GM12878 (cell line): ENCODE data around the gene KCNC1. TPM values are rescaled to one million over a fixed set of nuclear protein-coding genes. Genes with fewer than 3 reads are reported as not detected.

Experiments
- ATAC-seq: fragments of 200-7000 bp; cut with Tn5 transposase; 3 replicates; pipeline ENCODE4 v1.9.1; 2020; ENCODE audit warnings: mild to moderate bottlenecking, moderate library complexity
- BruUV-seq: library from RNA; stranded (reverse); fragments of 400-500 nt; replicated peaks from 2 replicates; lab custom pipeline; 2021; lab: Mats Ljungman, UMichigan
- CTCF ChIA-PET: fragments of 300-600 bp; sonication (Branson Sonifier 250); formaldehyde crosslinking; extraction: SDS; loops from one replicate; lab custom pipeline; 2021; ENCODE audit warnings: inconsistent platforms; lab: Yijun Ruan, JAX
- POLR2A ChIA-PET: fragments of 350-600 bp; formaldehyde crosslinking; extraction: SDS; loops from one replicate; lab custom pipeline; 2021; ENCODE audit warnings: inconsistent platforms; lab: Charles Lee
- RAD21 ChIA-PET: fragments of 300-600 bp; sonication (Branson Sonifier 250); formaldehyde crosslinking; loops from one replicate; lab custom pipeline; 2023; ENCODE audit warnings: antibody characterized with exemption; ENCODE audit not compliant: unreplicated experiment; lab: Charles Lee
- SMC1A ChIA-PET: fragments of 300-600 bp; sonication (Branson Sonifier 250); formaldehyde crosslinking; loops from one replicate; lab custom pipeline; 2023; ENCODE audit not compliant: unreplicated experiment, uncharacterized antibody; lab: Charles Lee
- DNase-seq: peaks from one replicate; pipeline ENCODE4 v3.0.0-alpha.2; 2011; ENCODE audit warnings: low read depth, low spot score
- FAIRE-seq: peaks from 3 replicates; lab custom pipeline; 2011; peaks lifted over from hg19 to GRCh38; lab: Jason Lieb, UNC
- H2AFZ ChIP-seq: 2 replicates; pipeline ENCODE4 v1.6.0; 2011; ENCODE audit warnings: low read depth, low read length, control low read depth; ENCODE audit not compliant: control insufficient read depth
- H3K27ac ChIP-seq: 2 replicates; pipeline ENCODE4 v1.5.1; 2011; ENCODE audit warnings: control low read depth; ENCODE audit not compliant: control insufficient read depth, insufficient read depth
- H3K27me3 ChIP-seq, 2 experiments: replicated peaks in 1 of 2; 2 replicates each; pipeline versions ENCODE4 v1.6.0 to v1.6.1; 2011; ENCODE audit warnings: low read length in 1 of 2; ENCODE audit not compliant: control insufficient read depth in 2 of 2, insufficient read depth in 2 of 2
- H3K36me3 ChIP-seq, 2 experiments: 2 replicates each; pipeline ENCODE4 v1.5.1; 2011; ENCODE audit warnings: low read length in 1 of 2; ENCODE audit not compliant: control insufficient read depth in 2 of 2, insufficient read depth in 2 of 2
- H3K4me1 ChIP-seq: 2 replicates; pipeline ENCODE4 v1.6.1; 2011; ENCODE audit warnings: mild to moderate bottlenecking, low read length, moderate library complexity, mixed read lengths; ENCODE audit not compliant: control insufficient read depth, insufficient read depth
- H3K4me2 ChIP-seq: 2 replicates; pipeline ENCODE4 v1.6.0; 2011; ENCODE audit warnings: control low read depth; ENCODE audit not compliant: control insufficient read depth, insufficient read depth
- H3K4me3 ChIP-seq: fragments of 200-600 bp; sonication (generic); 2 replicates; pipeline ENCODE4 v1.5.1; 2016
- H3K79me2 ChIP-seq: 2 replicates; pipeline ENCODE4 v1.6.0; 2011; ENCODE audit warnings: low read length; ENCODE audit not compliant: control insufficient read depth, insufficient read depth
- H3K9ac ChIP-seq: 2 replicates; pipeline ENCODE4 v1.8.0; 2011; ENCODE audit warnings: low read length, control low read depth, mixed read lengths; ENCODE audit not compliant: control insufficient read depth, insufficient read depth
- H3K9me3 ChIP-seq: replicated peaks from 3 replicates; pipeline ENCODE4 v1.5.1; 2011; ENCODE audit warnings: mild to moderate bottlenecking, low read length; ENCODE audit not compliant: control insufficient read depth, insufficient read depth
- H4K20me1 ChIP-seq: 2 replicates; pipeline ENCODE4 v1.6.0; 2011; ENCODE audit not compliant: control insufficient read depth, insufficient read depth
- CEBPB ChIP-seq, 2 experiments: fragments of 150-350 bp in 1 of 2; IDR thresholded peaks; 2 replicates each; pipeline ENCODE4 v1.6.1; 2012 to 2014; ENCODE audit warnings: low read depth in 2 of 2, low read length in 2 of 2, borderline replicate concordance in 1 of 2, inconsistent platforms in 1 of 2
- IKZF1 ChIP-seq: fragments of 450-650 bp; conservative IDR thresholded peaks from 2 replicates; pipeline ENCODE4 v1.6.1; 2017; ENCODE audit warnings: antibody characterized with exemption, mild to moderate bottlenecking
- IRF4 ChIP-seq: IDR thresholded peaks from 2 replicates; pipeline ENCODE4 v1.6.1; 2011; ENCODE audit warnings: low read depth, low read length
- MYB ChIP-seq: fragments of 150-350 bp; IDR thresholded peaks from 2 replicates; pipeline ENCODE4 v1.6.1; 2014; ENCODE audit warnings: mild to moderate bottlenecking, low read depth, low read length, borderline replicate concordance
- NBN ChIP-seq: fragments of 450-650 bp; IDR thresholded peaks from 2 replicates; pipeline ENCODE4 v1.6.1; 2016
- NKRF ChIP-seq: fragments of 450-650 bp; conservative IDR thresholded peaks from 2 replicates; pipeline ENCODE4 v1.6.1; 2017; ENCODE audit warnings: mild to moderate bottlenecking, moderate library complexity
- NR2F1 ChIP-seq: fragments of 450-650 bp; conservative IDR thresholded peaks from 2 replicates; pipeline ENCODE4 v1.6.1; 2017; ENCODE audit warnings: mild to moderate bottlenecking
- SPI1 ChIP-seq: IDR thresholded peaks from 2 replicates; pipeline ENCODE4 v1.6.1; 2011; ENCODE audit warnings: low read depth, mild to moderate bottlenecking, low read length, moderate library complexity, borderline replicate concordance; ENCODE audit not compliant: insufficient read depth
- TAF1 ChIP-seq: IDR thresholded peaks from 2 replicates; pipeline ENCODE4 v1.6.1; 2011; ENCODE audit warnings: mild to moderate bottlenecking, low read depth, low read length, borderline replicate concordance
- YY1 ChIP-seq: IDR thresholded peaks from 2 replicates; pipeline ENCODE4 v1.6.1; 2011; ENCODE audit warnings: low read depth, mild to moderate bottlenecking, low read length
- ZBTB40 ChIP-seq: fragments of 450-650 bp; IDR thresholded peaks from 2 replicates; pipeline ENCODE4 v1.6.1; 2016; ENCODE audit warnings: mild to moderate bottlenecking, moderate library complexity, borderline replicate concordance
- ZNF217 ChIP-seq: fragments of 450-650 bp; IDR thresholded peaks from 2 replicates; pipeline ENCODE4 v1.6.1; 2017; ENCODE audit warnings: antibody characterized with exemption, mild to moderate bottlenecking
- WGBS: methylation state at CpG from one replicate; pipeline ENCODE4 v1.1.6; 2016; ENCODE audit warnings: low lambda C conversion rate; ENCODE audit not compliant: insufficient replicate concordance, insufficient coverage; ENCODE audit errors: missing lambda C conversion rate; 5-methylcytosine and 5-hydroxymethylcytosine counted together
- in situ Hi-C: fragments of 300-500 bp; cut with MboI; formaldehyde crosslinking; loops from 9 replicates; pipeline ENCODE4 v1.14.3; 2018; ENCODE audit warnings: mixed read lengths
- intact Hi-C: fragments of 100-400 bp; cut with micrococcal nuclease; formaldehyde crosslinking; loops from one replicate; pipeline ENCODE4 v1.14.2; 2022; ENCODE audit not compliant: unreplicated experiment
- polyA plus RNA-seq, 11 experiments: library from polyadenylated mRNA; depleted of rRNA in 4 of 11; unstranded in 6 of 11; stranded (reverse) in 5 of 11; fragments of >200 nt; fragmentation: Nextera tagmentation in 4 of 11; fragmentation: Illumina TruSeq in 1 of 11; extraction: Ambion mirVana in 4 of 11; extraction: Trizol in 1 of 11; gene quantifications; 1 replicate in 1 of 11; 2 replicates in 10 of 11; pipeline versions ENCODE4 v1.2.1 to v1.2.3, GENCODE V29; 2011 to 2016; ENCODE audit warnings: inconsistent platforms in 2 of 11, missing spikeins in 2 of 11, low read depth in 1 of 11
- total RNA-seq, 4 experiments: library from RNA; depleted of rRNA in 3 of 4; stranded (reverse); fragments of >200 nt in 3 of 4; fragmentation: Illumina TruSeq in 1 of 4; extraction: Trizol in 1 of 4; gene quantifications; 2 replicates each; pipeline versions ENCODE4 v1.2.1 to v1.2.3, GENCODE V29; 2013 to 2021
- TF ChIP-seq, protein P1 (sequence below): IDR thresholded peaks from 2 replicates; pipeline ENCODE4 v1.6.1; 2012; ENCODE audit warnings: low read depth, low read length, improper control_type of control experiment

KCNC1 gene
- total and polyA plus RNA-seq, 10 of the 15 experiments (the other 5 are each of a cell fraction or from before 2014, with no cell fraction given): 0.27 to 0.34 TPM; not detected in 8

DNA sequence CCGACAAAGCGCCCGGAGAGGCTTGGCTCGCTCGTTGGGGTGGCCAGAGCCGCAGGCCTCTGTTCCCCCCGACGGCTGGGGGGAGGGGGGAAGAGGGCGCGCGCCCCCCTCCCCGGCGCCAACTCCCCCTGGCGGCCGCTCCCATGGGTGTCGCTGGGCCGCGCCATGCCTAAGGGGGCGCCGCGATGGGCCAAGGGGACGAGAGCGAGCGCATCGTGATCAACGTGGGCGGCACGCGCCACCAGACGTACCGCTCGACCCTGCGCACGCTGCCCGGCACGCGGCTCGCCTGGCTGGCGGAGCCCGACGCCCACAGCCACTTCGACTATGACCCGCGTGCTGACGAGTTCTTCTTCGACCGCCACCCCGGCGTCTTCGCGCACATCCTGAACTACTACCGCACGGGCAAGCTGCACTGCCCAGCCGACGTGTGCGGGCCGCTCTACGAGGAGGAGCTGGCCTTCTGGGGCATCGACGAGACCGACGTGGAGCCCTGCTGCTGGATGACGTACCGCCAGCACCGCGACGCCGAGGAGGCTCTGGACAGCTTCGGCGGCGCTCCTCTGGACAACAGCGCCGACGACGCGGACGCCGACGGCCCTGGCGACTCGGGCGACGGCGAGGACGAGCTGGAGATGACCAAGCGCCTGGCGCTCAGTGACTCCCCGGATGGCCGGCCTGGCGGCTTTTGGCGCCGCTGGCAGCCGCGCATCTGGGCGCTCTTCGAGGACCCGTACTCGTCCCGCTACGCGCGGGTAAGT is 1.4 kb downstream of the KCNC1 start:
- ATAC-seq (no peak), DNase-seq (no peak), FAIRE-seq (no peak)
- CTCF ChIA-PET: no interaction called here
- POLR2A ChIA-PET: no interaction called here
- Histone ChIP-seq H3K4me1 (no peaks in the 10 kb centered on the region), H3K9me3 (no peaks in the 10 kb centered on the region), H3K9ac (no peak overlapping the region), H4K20me1 (no peaks in the 10 kb centered on the region), H3K27ac (no peak overlapping the region), H3K36me3 (no peaks in the 10 kb centered on the region), H3K4me3 (no peak overlapping the region), H3K27me3 (peaks cover 3 to 6% of the 10 kb centered on the region in 2 experiments; a peak in 2 of 4 replicates), H3K4me2 (no peak overlapping the region), H3K79me2 (no peaks in the 10 kb centered on the region), H2AFZ (no peak overlapping the region)
- no TSS peak for BruUV-seq
- SMC1A ChIA-PET: no interaction called here
- WGBS: 80% methylated on average over 61 of the region's 102 CpGs
- in situ Hi-C loops: no loop called here
- intact Hi-C loops: no loop called here
- RAD21 ChIA-PET: no interaction called here
- TF ChIP-seq TAF1: no peak
- no peak for TF ChIP-seq IRF4
- no peak for TF ChIP-seq NKRF
- TF ChIP-seq IKZF1: no peak
- no peak for TF ChIP-seq CEBPB (IDR thresholded peaks at IDR 0.05; ENCODE audit: borderline replicate concordance in 1 of 2, low read depth in 2 of 2, low read length in 2 of 2)
- TF ChIP-seq, protein P1, sequence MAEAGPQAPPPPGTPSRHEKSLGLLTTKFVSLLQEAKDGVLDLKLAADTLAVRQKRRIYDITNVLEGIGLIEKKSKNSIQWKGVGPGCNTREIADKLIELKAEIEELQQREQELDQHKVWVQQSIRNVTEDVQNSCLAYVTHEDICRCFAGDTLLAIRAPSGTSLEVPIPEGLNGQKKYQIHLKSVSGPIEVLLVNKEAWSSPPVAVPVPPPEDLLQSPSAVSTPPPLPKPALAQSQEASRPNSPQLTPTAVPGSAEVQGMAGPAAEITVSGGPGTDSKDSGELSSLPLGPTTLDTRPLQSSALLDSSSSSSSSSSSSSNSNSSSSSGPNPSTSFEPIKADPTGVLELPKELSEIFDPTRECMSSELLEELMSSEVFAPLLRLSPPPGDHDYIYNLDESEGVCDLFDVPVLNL: no peak
- no peak for TF ChIP-seq SPI1
- TF ChIP-seq ZBTB40: no peak
- TF ChIP-seq NR2F1: no peak
- TF ChIP-seq ZNF217: no peak
- no peak for TF ChIP-seq NBN
- no peak for TF ChIP-seq MYB
- TF ChIP-seq YY1: no peak
